Transverse colon (tissue), 3 donors: Measurements from ENCODE around the gene ASB8.

Experiments
- CTCF ChIP-seq, 5 experiments: fragments of 200-600 bp in 3 of 5; fragments of 450-650 bp in 2 of 5; sonication (generic) in 3 of 5; IDR thresholded peaks; 1 replicate in 2 of 5; 2 replicates in 3 of 5; pipeline ENCODE4 v1.5.1; 2016 to 2017; ENCODE audit warnings: antibody characterized with exemption in 5 of 5, inconsistent platforms in 3 of 5, mild to moderate bottlenecking in 2 of 5, moderate library complexity in 1 of 5
- POLR2A ChIP-seq: fragments of 450-650 bp; IDR thresholded peaks from one replicate; pipeline ENCODE4 v1.6.1; 2016; ENCODE audit warnings: antibody characterized with exemption, mild to moderate bottlenecking, moderate library complexity

- TF ChIP-seq CTCF (IDR thresholded peaks at IDR 0.05) (no peak), POLR2A (no peak)
Observed at GRCh38 chr12:48110691-48111311, 46.5 kb downstream of the ASB8 start.
